IMR-90 (cell line): ENCODE measurements around the gene HMG20A. TPM values are rescaled to one million over a fixed set of nuclear protein-coding genes. Genes with fewer than 3 reads are reported as not detected.

Experiments
- ATAC-seq: fragments of 200-7000 bp; cut with Tn5 transposase; 2 replicates; pipeline ENCODE4 v1.9.1; 2020; ENCODE audit warnings: low read depth, mild to moderate bottlenecking, moderate library complexity
- BruUV-seq: library from RNA; stranded (reverse); fragments of 400-500 nt; replicated peaks from 2 replicates; lab custom pipeline; 2021; lab: Mats Ljungman, UMichigan
- CTCF ChIA-PET: fragments of 300-600 bp; formaldehyde crosslinking; extraction: SDS; loops from one replicate; lab custom pipeline; 2021; ENCODE audit warnings: antibody characterized with exemption; lab: Yijun Ruan, JAX
- POLR2A ChIA-PET: fragments of 300-600 bp; sonication (Branson Sonifier 250); formaldehyde crosslinking; loops from one replicate; lab custom pipeline; 2022; ENCODE audit warnings: antibody characterized with exemption; ENCODE audit not compliant: unreplicated experiment; lab: Charles Lee
- DNase-seq: peaks from one replicate; pipeline ENCODE4 v3.0.0; 2013
- H2AFZ ChIP-seq: replicated peaks from 2 replicates; pipeline ENCODE3; 2013; ENCODE audit warnings: low read length, mild to moderate bottlenecking; ENCODE audit not compliant: poor library complexity
- H2AK5ac ChIP-seq: 2 replicates; pipeline ENCODE4 v1.6.1; 2013; ENCODE audit warnings: low read depth, low read length, inconsistent platforms
- H2AK9ac ChIP-seq: replicated peaks from 2 replicates; pipeline ENCODE3; 2013; ENCODE audit warnings: mild to moderate bottlenecking, low read depth, low read length, moderate library complexity; ENCODE audit not compliant: poor library complexity
- H2BK120ac ChIP-seq: 2 replicates; pipeline ENCODE4 v1.6.1; 2013; ENCODE audit warnings: low read depth, low read length, inconsistent platforms
- H2BK15ac ChIP-seq: 3 replicates; pipeline ENCODE4 v1.6.1; 2013; ENCODE audit warnings: low read depth, low read length, inconsistent platforms
- H2BK20ac ChIP-seq: 2 replicates; pipeline ENCODE4 v1.6.1; 2013; ENCODE audit warnings: low read depth, mild to moderate bottlenecking, inconsistent platforms, low read length, moderate library complexity
- H2BK5ac ChIP-seq: 2 replicates; pipeline ENCODE4 v1.6.1; 2013; ENCODE audit warnings: mild to moderate bottlenecking, low read depth, low read length, inconsistent platforms; ENCODE audit not compliant: poor library complexity, severe bottlenecking
- H3K14ac ChIP-seq: replicated peaks from 2 replicates; pipeline ENCODE4 v1.6.1; 2013; ENCODE audit warnings: low read depth, low read length, inconsistent platforms
- H3K18ac ChIP-seq: 2 replicates; pipeline ENCODE4 v1.6.1; 2013; ENCODE audit warnings: low read depth, low read length, control low read depth
- H3K23ac ChIP-seq: 2 replicates; pipeline ENCODE4 v1.6.1; 2013; ENCODE audit warnings: low read depth, low read length, inconsistent platforms
- H3K27ac ChIP-seq: 2 replicates; pipeline ENCODE4 v1.5.1; 2013; ENCODE audit warnings: mild to moderate bottlenecking, control low read depth, low read length; ENCODE audit not compliant: insufficient read depth
- H3K27me3 ChIP-seq: 2 replicates; pipeline ENCODE4 v1.6.1; 2013; ENCODE audit warnings: low read length; ENCODE audit not compliant: control insufficient read depth, insufficient read depth
- H3K36me3 ChIP-seq: 2 replicates; pipeline ENCODE4 v1.6.1; 2013; ENCODE audit warnings: low read length, mixed read lengths; ENCODE audit not compliant: control insufficient read depth, insufficient read depth
- H3K4ac ChIP-seq: 2 replicates; pipeline ENCODE4 v1.6.1; 2013; ENCODE audit warnings: low read depth, low read length, inconsistent platforms
- H3K4me1 ChIP-seq: 2 replicates; pipeline ENCODE4 v1.6.1; 2013; ENCODE audit warnings: low read length, mixed read lengths; ENCODE audit not compliant: control insufficient read depth, insufficient read depth
- H3K4me2 ChIP-seq: 2 replicates; pipeline ENCODE4 v1.6.1; 2013; ENCODE audit warnings: low read depth, mild to moderate bottlenecking, control low read depth, low read length, moderate library complexity
- H3K4me3 ChIP-seq: 2 replicates; pipeline ENCODE4 v1.5.1; 2013; ENCODE audit warnings: low read depth, mild to moderate bottlenecking, control low read depth, low read length, moderate library complexity; ENCODE audit not compliant: insufficient read depth
- H3K56ac ChIP-seq: 2 replicates; pipeline ENCODE4 v1.6.1; 2013; ENCODE audit warnings: low read length, inconsistent platforms; ENCODE audit not compliant: insufficient read depth; ENCODE audit errors: extremely low read depth
- H3K79me1 ChIP-seq, 2 experiments: 2 replicates each; pipeline ENCODE4 v1.6.1; 2013; ENCODE audit warnings: low read length in 2 of 2, inconsistent platforms in 1 of 2, low read depth in 1 of 2
- H3K9ac ChIP-seq: 2 replicates; pipeline ENCODE4 v1.6.1; 2013; ENCODE audit warnings: low read depth, low read length, control low read depth
- H3K9me1 ChIP-seq: 2 replicates; pipeline ENCODE4 v1.6.1; 2013; ENCODE audit warnings: low read length, inconsistent platforms; ENCODE audit not compliant: insufficient read depth
- H3K9me3 ChIP-seq: 2 replicates; pipeline ENCODE4 v1.6.1; 2013; ENCODE audit warnings: low read length; ENCODE audit not compliant: control insufficient read depth, insufficient read depth
- H4K20me1 ChIP-seq: 2 replicates; pipeline ENCODE4 v1.6.1; 2013; ENCODE audit warnings: low read length, inconsistent platforms; ENCODE audit not compliant: insufficient read depth
- H4K5ac ChIP-seq: 2 replicates; pipeline ENCODE4 v1.6.1; 2013; ENCODE audit warnings: mild to moderate bottlenecking, low read depth, low read length, control low read depth
- H4K8ac ChIP-seq, 2 experiments: 2 replicates each; pipeline ENCODE4 v1.6.1; 2013; ENCODE audit warnings: low read depth in 2 of 2, low read length in 2 of 2, control low read depth in 1 of 2, inconsistent platforms in 1 of 2
- H4K91ac ChIP-seq: 2 replicates; pipeline ENCODE4 v1.6.1; 2013; ENCODE audit warnings: low read depth, low read length, inconsistent platforms; ENCODE audit not compliant: insufficient read depth
- BHLHE40 ChIP-seq: fragments of 150-350 bp; IDR thresholded peaks from 2 replicates; pipeline ENCODE4 v1.6.1; 2016; ENCODE audit warnings: mild to moderate bottlenecking, low read depth, low read length
- CHD1 ChIP-seq: IDR thresholded peaks from 2 replicates; pipeline ENCODE4 v1.6.1; 2012; ENCODE audit warnings: low read depth, low read length, improper control_type of control experiment
- FOS ChIP-seq: fragments of 150-350 bp; IDR thresholded peaks from 2 replicates; pipeline ENCODE4 v1.6.1; 2016; ENCODE audit warnings: low read depth, low read length
- MXI1 ChIP-seq: IDR thresholded peaks from 2 replicates; pipeline ENCODE4 v1.6.1; 2012; ENCODE audit warnings: low read depth, mild to moderate bottlenecking, low read length, moderate library complexity, borderline replicate concordance
- POLR2A ChIP-seq: IDR thresholded peaks from 2 replicates; pipeline ENCODE4 v1.6.1; 2012; ENCODE audit warnings: mild to moderate bottlenecking, low read depth, low read length
- WGBS, 2 experiments: methylation state at CpG; one replicate each; pipeline versions ENCODE4 v1.1.5 to v1.1.7; 2013; ENCODE audit warnings: missing lambda C conversion rate in 2 of 2; ENCODE audit not compliant: insufficient read length in 1 of 2; ENCODE audit errors: extremely low coverage in 2 of 2; 5-methylcytosine and 5-hydroxymethylcytosine counted together
- dilution Hi-C: fragments of 300-500 bp; cut with HindIII; formaldehyde crosslinking; loops from one replicate; pipeline ENCODE4 v1.14.3; 2018; ENCODE audit warnings: low sequenced_read_pairs; ENCODE audit not compliant: unreplicated experiment
- in situ Hi-C: fragments of 300-500 bp; cut with MboI; formaldehyde crosslinking; loops from 3 replicates; pipeline ENCODE4 v1.14.3; 2019; ENCODE audit warnings: low sequenced_read_pairs, inconsistent platforms, mixed read lengths
- intact Hi-C: fragments of 100-400 bp; cut with micrococcal nuclease; formaldehyde crosslinking; loops from 2 replicates; pipeline ENCODE4 v1.10.0; 2022
- polyA plus RNA-seq, 3 experiments: library from polyadenylated mRNA; depleted of rRNA; stranded (reverse); fragments of >200 nt; gene quantifications; 2 replicates each; pipeline ENCODE4 v1.2.3, GENCODE V29; 2012; ENCODE audit warnings: low replicate concordance in 1 of 3
- total RNA-seq: library from RNA; depleted of rRNA; stranded (reverse); fragments of >200 nt; gene quantifications from 2 replicates; pipeline ENCODE4 v1.2.3, GENCODE V29; 2012
- TF ChIP-seq, protein P1 (sequence below): conservative IDR thresholded peaks from 2 replicates; pipeline ENCODE4 v1.5.1; 2012; ENCODE audit warnings: mild to moderate bottlenecking, low read depth, low read length, improper control_type of control experiment
- TF ChIP-seq, protein P2 (sequence below): fragments of 150-350 bp; IDR thresholded peaks from 2 replicates; pipeline ENCODE4 v1.6.1; 2017; ENCODE audit warnings: mild to moderate bottlenecking, antibody characterized with exemption, low read length, low read depth

The HMG20A gene
- total and polyA plus RNA-seq, 2 of the 4 experiments (the other 2 are of a cell fraction): 22.3 to 25.3 TPM

- H4K91ac ChIP-seq: no peak overlapping the region
- intact Hi-C loops (no loop called here), in situ Hi-C loops (no loop called here), dilution Hi-C loops (no loop called here)
- no peak overlapping the region for H2AK9ac ChIP-seq
- no peak overlapping the region for H3K4me2 ChIP-seq
- H3K79me1 ChIP-seq: peaks cover 14 to 42% of the 10 kb centered on the region in 2 experiments
- H3K18ac ChIP-seq: no peak overlapping the region
- no peaks in the 10 kb centered on the region for H3K36me3 ChIP-seq
- no peak overlapping the region for H2BK20ac ChIP-seq
- CTCF ChIA-PET: no interaction called here
- H3K14ac ChIP-seq: no peak overlapping the region
- ATAC-seq (no peak), DNase-seq (no peak)
- no peak overlapping the region for H4K5ac ChIP-seq
- H2BK120ac ChIP-seq: no peak overlapping the region
- no peaks in the 10 kb centered on the region for H3K9me3 ChIP-seq
- no CpG with 5 or more reads among the region's 1 CpG for WGBS, 2 experiments
- H3K4ac ChIP-seq: no peak overlapping the region
- H3K27me3 ChIP-seq: no peaks in the 10 kb centered on the region
- H3K9ac ChIP-seq: no peak overlapping the region
- TF ChIP-seq, protein P1, sequence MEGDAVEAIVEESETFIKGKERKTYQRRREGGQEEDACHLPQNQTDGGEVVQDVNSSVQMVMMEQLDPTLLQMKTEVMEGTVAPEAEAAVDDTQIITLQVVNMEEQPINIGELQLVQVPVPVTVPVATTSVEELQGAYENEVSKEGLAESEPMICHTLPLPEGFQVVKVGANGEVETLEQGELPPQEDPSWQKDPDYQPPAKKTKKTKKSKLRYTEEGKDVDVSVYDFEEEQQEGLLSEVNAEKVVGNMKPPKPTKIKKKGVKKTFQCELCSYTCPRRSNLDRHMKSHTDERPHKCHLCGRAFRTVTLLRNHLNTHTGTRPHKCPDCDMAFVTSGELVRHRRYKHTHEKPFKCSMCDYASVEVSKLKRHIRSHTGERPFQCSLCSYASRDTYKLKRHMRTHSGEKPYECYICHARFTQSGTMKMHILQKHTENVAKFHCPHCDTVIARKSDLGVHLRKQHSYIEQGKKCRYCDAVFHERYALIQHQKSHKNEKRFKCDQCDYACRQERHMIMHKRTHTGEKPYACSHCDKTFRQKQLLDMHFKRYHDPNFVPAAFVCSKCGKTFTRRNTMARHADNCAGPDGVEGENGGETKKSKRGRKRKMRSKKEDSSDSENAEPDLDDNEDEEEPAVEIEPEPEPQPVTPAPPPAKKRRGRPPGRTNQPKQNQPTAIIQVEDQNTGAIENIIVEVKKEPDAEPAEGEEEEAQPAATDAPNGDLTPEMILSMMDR: no peak
- TF ChIP-seq POLR2A (no peak), FOS (no peak), CHD1 (no peak), MXI1 (no peak), BHLHE40 (no peak)
- TF ChIP-seq, protein P2, sequence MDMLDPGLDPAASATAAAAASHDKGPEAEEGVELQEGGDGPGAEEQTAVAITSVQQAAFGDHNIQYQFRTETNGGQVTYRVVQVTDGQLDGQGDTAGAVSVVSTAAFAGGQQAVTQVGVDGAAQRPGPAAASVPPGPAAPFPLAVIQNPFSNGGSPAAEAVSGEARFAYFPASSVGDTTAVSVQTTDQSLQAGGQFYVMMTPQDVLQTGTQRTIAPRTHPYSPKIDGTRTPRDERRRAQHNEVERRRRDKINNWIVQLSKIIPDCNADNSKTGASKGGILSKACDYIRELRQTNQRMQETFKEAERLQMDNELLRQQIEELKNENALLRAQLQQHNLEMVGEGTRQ: no peak
- no TSS peak for BruUV-seq
- no peak overlapping the region for H3K23ac ChIP-seq
- no peak overlapping the region for H2AFZ ChIP-seq
- H3K4me1 ChIP-seq: no peaks in the 10 kb centered on the region
- no peak overlapping the region for H3K56ac ChIP-seq
- H4K20me1 ChIP-seq: peaks cover 24% of the 10 kb centered on the region
- no peak overlapping the region for H4K8ac ChIP-seq
- POLR2A ChIA-PET: no interaction called here
- H2BK15ac ChIP-seq: no peak overlapping the region
- H2BK5ac ChIP-seq: no peak overlapping the region
- no peak overlapping the region for H2AK5ac ChIP-seq
- H3K9me1 ChIP-seq: no peaks in the 10 kb centered on the region
- H3K27ac ChIP-seq: no peak overlapping the region
- H3K4me3 ChIP-seq: no peak overlapping the region
These were observed 5.7 kb downstream of the HMG20A start for GRCh38 chr15:77426377-77426776.
